Stimulated activated naive B cell treated with anti-CD40 and anti-IgM and Interleukin-4, amounts not matched to agents 10 μg/mL and 1 μg/mL and 100 μg/mL, for 72 hours (primary cell): ENCODE results near the gene UBXN11.

Experiments used
- ATAC-seq, 2 donors: fragments of 150-1000 bp; cut with Tn5 transposase; replicated peaks; 2 replicates each; pipeline ENCODE4 v1.10.0; 2021; ENCODE audit warnings: moderate library complexity in 1 of 2
- DNase-seq: peaks from one replicate; pipeline ENCODE4 v3.0.0; 2021
- H3K27ac Mint-ChIP-seq: one replicate; pipeline ENCODE4 v1.8.0; 2022; ENCODE audit warnings: mild to moderate bottlenecking, mixed read lengths
- H3K27me3 Mint-ChIP-seq, 2 donors: one replicate each; pipeline ENCODE4 v1.8.0; 2022; ENCODE audit warnings: mixed read lengths in 2 of 2
- H3K36me3 Mint-ChIP-seq, 2 donors: one replicate each; pipeline ENCODE4 v1.8.0; 2022; ENCODE audit warnings: mixed read lengths in 2 of 2, mild to moderate bottlenecking in 1 of 2
- H3K4me1 Mint-ChIP-seq, 2 donors: one replicate each; pipeline ENCODE4 v1.8.0; 2022; ENCODE audit warnings: mixed read lengths in 2 of 2, mild to moderate bottlenecking in 1 of 2
- H3K4me3 Mint-ChIP-seq, 2 donors: one replicate each; pipeline ENCODE4 v1.8.0; 2022; ENCODE audit warnings: mild to moderate bottlenecking in 2 of 2, mixed read lengths in 2 of 2, moderate library complexity in 1 of 2
- H3K9me3 Mint-ChIP-seq, 2 donors: one replicate each; pipeline ENCODE4 v1.8.0; 2022; ENCODE audit warnings: mixed read lengths in 2 of 2, mild to moderate bottlenecking in 1 of 2

UBXN11 gene

GRCh38 chr1:26268290-26269197, 37.9 kb downstream of the UBXN11 start:
- Mint-ChIP-seq H3K36me3 (peaks cover 51 to 71% of the 10 kb centered on the region in 2 donors), H3K27me3 (no peaks in the 10 kb centered on the region), H3K27ac (peak overlapping the region; percentile 20), H3K9me3 (peaks cover 7 to 11% of the 10 kb centered on the region in 2 donors), H3K4me1 (peaks cover 6 to 9% of the 10 kb centered on the region in 2 donors), H3K4me3 (no peak overlapping the region)
- ATAC-seq (no peak), DNase-seq (no peak)

- Mint-ChIP-seq H3K36me3 (peaks cover 48 to 76% of the 10 kb centered on the region in 2 donors), H3K4me3 (no peak overlapping the region), H3K27me3 (no peaks in the 10 kb centered on the region), H3K9me3 (peaks cover 7 to 11% of the 10 kb centered on the region in 2 donors), H3K27ac (no peak overlapping the region), H3K4me1 (peaks cover 6 to 9% of the 10 kb centered on the region in 2 donors)
- DNase-seq: no peak
- ATAC-seq: peak; percentile 41 to 51
Observed at GRCh38 chr1:26265405-26265804, 41.0 kb downstream of the UBXN11 start.

- Mint-ChIP-seq H3K36me3 (peaks cover 43 to 74% of the 10 kb centered on the region in 2 donors), H3K27ac (no peak overlapping the region), H3K27me3 (no peaks in the 10 kb centered on the region)
Observed at GRCh38 chr1:26263212-26263611, 43.2 kb downstream of the UBXN11 start.

GRCh38 chr1:26259578-26259977, 46.9 kb downstream of the UBXN11 start:
- H3K27ac Mint-ChIP-seq: peak overlapping the region; percentile 33
- ATAC-seq: peak; percentile 55 to 74
- H3K4me3 Mint-ChIP-seq: no peak overlapping the region
- no peaks in the 10 kb centered on the region for H3K27me3 Mint-ChIP-seq
- H3K36me3 Mint-ChIP-seq: peaks cover 45 to 77% of the 10 kb centered on the region in 2 donors
- DNase-seq: no peak
- H3K4me1 Mint-ChIP-seq: peaks cover 20 to 23% of the 10 kb centered on the region in 2 donors
- no peaks in the 10 kb centered on the region for H3K9me3 Mint-ChIP-seq

More at GRCh38 chr1:26263212-26263611, 43.2 kb downstream of the UBXN11 start:
- ATAC-seq (no peak), DNase-seq (no peak)
- Mint-ChIP-seq H3K4me3 (no peak overlapping the region), H3K9me3 (peaks cover 0 to 1% of the 10 kb centered on the region in 2 donors), H3K4me1 (peaks cover 18 to 28% of the 10 kb centered on the region in 2 donors)

GRCh38 chr1:26259005-26259404, 47.4 kb downstream of the UBXN11 start:
- DNase-seq (no peak), ATAC-seq (peak; percentile 55 to 72)
- H3K36me3 Mint-ChIP-seq: peaks cover 43 to 76% of the 10 kb centered on the region in 2 donors
- peaks cover 20 to 23% of the 10 kb centered on the region in 2 donors for H3K4me1 Mint-ChIP-seq
- no peaks in the 10 kb centered on the region for H3K9me3 Mint-ChIP-seq
- no peak overlapping the region for H3K4me3 Mint-ChIP-seq
- no peaks in the 10 kb centered on the region for H3K27me3 Mint-ChIP-seq
- peak overlapping the region; percentile 33 for H3K27ac Mint-ChIP-seq

GRCh38 chr1:26257222-26257621, 49.2 kb downstream of the UBXN11 start:
- Mint-ChIP-seq H3K4me1 (peaks cover 20 to 23% of the 10 kb centered on the region in 2 donors), H3K27ac (peak overlapping the region; percentile 14), H3K9me3 (no peaks in the 10 kb centered on the region), H3K36me3 (peaks cover 37 to 70% of the 10 kb centered on the region in 2 donors), H3K4me3 (no peak overlapping the region), H3K27me3 (no peaks in the 10 kb centered on the region)
- no peak for ATAC-seq
- DNase-seq: no peak

- DNase-seq (no peak), ATAC-seq (no peak)
- H3K27me3 Mint-ChIP-seq: no peaks in the 10 kb centered on the region
- no peak overlapping the region for H3K4me3 Mint-ChIP-seq
- no peak overlapping the region for H3K27ac Mint-ChIP-seq
- H3K4me1 Mint-ChIP-seq: peaks cover 16% of the 10 kb centered on the region in 2 donors
- peaks cover 39 to 60% of the 10 kb centered on the region in 2 donors for H3K36me3 Mint-ChIP-seq
- no peaks in the 10 kb centered on the region for H3K9me3 Mint-ChIP-seq
Observed at GRCh38 chr1:26254404-26254803, 52.0 kb downstream of the UBXN11 start.

- Mint-ChIP-seq H3K4me1 (peaks cover 0 to 1% of the 10 kb centered on the region in 2 donors), H3K36me3 (peaks cover 25 to 51% of the 10 kb centered on the region in 2 donors), H3K27ac (no peak overlapping the region), H3K27me3 (no peaks in the 10 kb centered on the region), H3K9me3 (no peaks in the 10 kb centered on the region), H3K4me3 (no peak overlapping the region)
- DNase-seq: no peak
- no peak for ATAC-seq
Observed at GRCh38 chr1:26252718-26253117, 53.7 kb downstream of the UBXN11 start.

GRCh38 chr1:26239936-26240335, 66.5 kb downstream of the UBXN11 start:
- ATAC-seq (no peak), DNase-seq (no peak)
- H3K4me3 Mint-ChIP-seq: no peak overlapping the region
- peaks cover 12 to 29% of the 10 kb centered on the region in 2 donors for H3K4me1 Mint-ChIP-seq
- no peaks in the 10 kb centered on the region for H3K9me3 Mint-ChIP-seq
- peaks cover 21 to 24% of the 10 kb centered on the region in 2 donors for H3K36me3 Mint-ChIP-seq
- no peak overlapping the region for H3K27ac Mint-ChIP-seq
- no peaks in the 10 kb centered on the region for H3K27me3 Mint-ChIP-seq

- peaks cover 19 to 38% of the 10 kb centered on the region in 2 donors for H3K4me1 Mint-ChIP-seq
- no peak for DNase-seq
- ATAC-seq: no peak
- peaks cover 9 to 11% of the 10 kb centered on the region in 2 donors for H3K36me3 Mint-ChIP-seq
- H3K9me3 Mint-ChIP-seq: no peaks in the 10 kb centered on the region
- H3K27ac Mint-ChIP-seq: no peak overlapping the region
- H3K4me3 Mint-ChIP-seq: no peak overlapping the region
- no peaks in the 10 kb centered on the region for H3K27me3 Mint-ChIP-seq
Observed at GRCh38 chr1:26237230-26237966, 69.0 kb downstream of the UBXN11 start.

GRCh38 chr1:26234644-26235370, 71.6 kb downstream of the UBXN11 start:
- H3K4me3 Mint-ChIP-seq: peak overlapping the region; percentile 91 to 99
- no peak for DNase-seq
- H3K36me3 Mint-ChIP-seq: peaks cover 8 to 11% of the 10 kb centered on the region in 2 donors
- peak overlapping the region; percentile 97 for H3K27ac Mint-ChIP-seq
- H3K9me3 Mint-ChIP-seq: no peaks in the 10 kb centered on the region
- H3K4me1 Mint-ChIP-seq: peaks cover 19 to 38% of the 10 kb centered on the region in 2 donors
- no peaks in the 10 kb centered on the region for H3K27me3 Mint-ChIP-seq
- no peak for ATAC-seq

GRCh38 chr1:26233903-26234643, 72.4 kb downstream of the UBXN11 start, which contains the start of gene CEP85:
Gene CEP85, plus strand, starts transcription at chr1:26234200. Its CDS starts 5,584 bp downstream, at chr1:26239784.
- ATAC-seq (peak; percentile 94 to 95), DNase-seq (peak; percentile 98)
- peak within 1 kb of the TSS; percentile 97 for H3K27ac Mint-ChIP-seq
- H3K4me1 Mint-ChIP-seq: peaks cover 19 to 38% of the 10 kb centered on the region in 2 donors
- H3K27me3 Mint-ChIP-seq: no peaks in the 10 kb centered on the region
- H3K9me3 Mint-ChIP-seq: no peaks in the 10 kb centered on the region
- peak within 1 kb of the TSS; percentile 91 to 99 for H3K4me3 Mint-ChIP-seq
- peaks cover 8 to 11% of the 10 kb centered on the region in 2 donors for H3K36me3 Mint-ChIP-seq
